Smooth muscle cell (in vitro differentiated cells): ENCODE data around the gene TEX264. TPM values are rescaled to one million over a fixed set of nuclear protein-coding genes. Genes with fewer than 3 reads are reported as not detected.

Source experiments
- DNase-seq: peaks from one replicate; lab custom pipeline; 2025; ENCODE audit not compliant: unreplicated experiment; lab: John Stamatoyannopoulos, UW
- H2AFZ ChIP-seq: fragments of 200-600 bp; sonication (generic); 2 replicates; pipeline ENCODE4 v1.6.0; 2016; ENCODE audit warnings: antibody characterized with exemption, low read depth, mild to moderate bottlenecking
- H3F3A ChIP-seq: fragments of 200-600 bp; sonication (generic); 2 replicates; pipeline ENCODE4 v1.6.0; 2017; ENCODE audit warnings: antibody characterized with exemption, low read depth
- H3K27ac ChIP-seq: fragments of 200-600 bp; sonication (generic); 2 replicates; pipeline ENCODE4 v1.5.1; 2016; ENCODE audit warnings: low read depth, mild to moderate bottlenecking
- H3K27me3 ChIP-seq: fragments of 200-600 bp; sonication (generic); 2 replicates; pipeline ENCODE4 v1.6.1; 2016; ENCODE audit warnings: low read depth, mild to moderate bottlenecking
- H3K36me3 ChIP-seq: fragments of 200-600 bp; sonication (generic); 2 replicates; pipeline ENCODE4 v1.5.1; 2016; ENCODE audit warnings: low read depth
- H3K4me1 ChIP-seq: fragments of 200-600 bp; sonication (generic); 2 replicates; pipeline ENCODE4 v1.5.1; 2016; ENCODE audit warnings: low read depth
- H3K4me2 ChIP-seq: fragments of 200-600 bp; sonication (generic); 2 replicates; pipeline ENCODE4 v1.6.0; 2016; ENCODE audit warnings: mild to moderate bottlenecking
- H3K4me3 ChIP-seq: fragments of 200-600 bp; sonication (generic); 2 replicates; pipeline ENCODE4 v1.5.1; 2016; ENCODE audit warnings: mild to moderate bottlenecking
- H3K79me2 ChIP-seq: fragments of 200-600 bp; sonication (generic); 2 replicates; pipeline ENCODE4 v1.6.0; 2016; ENCODE audit warnings: low read depth, mild to moderate bottlenecking
- H3K9ac ChIP-seq: fragments of 200-600 bp; sonication (generic); 2 replicates; pipeline ENCODE4 v1.6.0; 2016; ENCODE audit warnings: low read depth
- H3K9me3 ChIP-seq: fragments of 200-600 bp; sonication (generic); replicated peaks from 2 replicates; pipeline ENCODE4 v1.5.1; 2016; ENCODE audit warnings: low read depth
- H4K20me1 ChIP-seq: fragments of 200-600 bp; sonication (generic); 2 replicates; pipeline ENCODE4 v1.6.0; 2016; ENCODE audit warnings: low read depth
- WGBS: methylation state at CpG from one replicate; pipeline ENCODE4 v1.1.7; 2016; ENCODE audit warnings: low lambda C conversion rate; 5-methylcytosine and 5-hydroxymethylcytosine counted together
- polyA plus RNA-seq: library from polyadenylated mRNA; unstranded; fragments of >200 nt; fragmentation: Nextera tagmentation; extraction: Ambion mirVana; gene quantifications from 2 replicates; pipeline ENCODE4 v1.2.1, GENCODE V29; 2016
- total RNA-seq: library from RNA; depleted of rRNA; stranded (reverse); fragments of >200 nt; gene quantifications from 2 replicates; pipeline ENCODE4 v1.2.3, GENCODE V29; 2014
- TF ChIP-seq, protein P1 (sequence below): fragments of 200-600 bp; sonication (generic); IDR thresholded peaks from 2 replicates; pipeline ENCODE4 v1.5.1; 2017; ENCODE audit warnings: borderline replicate concordance, mild to moderate bottlenecking, antibody characterized with exemption; ENCODE audit not compliant: insufficient read depth, poor library complexity, severe bottlenecking

The TEX264 gene
- total and polyA plus RNA-seq, 2 experiments from 2014 or later, result 39.8 to 41.0 TPM

GRCh38 chr3:51673802-51674654 is 3.0 kb downstream of the TEX264 start:
- Histone ChIP-seq H3K4me1 (no peaks in the 10 kb centered on the region), H3K79me2 (no peaks in the 10 kb centered on the region), H3F3A (peaks cover 4% of the 10 kb centered on the region), H3K9me3 (no peaks in the 10 kb centered on the region), H3K27me3 (no peaks in the 10 kb centered on the region), H4K20me1 (peaks cover 17% of the 10 kb centered on the region), H2AFZ (no peak overlapping the region), H3K36me3 (no peaks in the 10 kb centered on the region), H3K4me2 (no peak overlapping the region), H3K9ac (no peak overlapping the region), H3K4me3 (no peak overlapping the region), H3K27ac (no peak overlapping the region)
- DNase-seq, result no peak
- TF ChIP-seq, protein P1, sequence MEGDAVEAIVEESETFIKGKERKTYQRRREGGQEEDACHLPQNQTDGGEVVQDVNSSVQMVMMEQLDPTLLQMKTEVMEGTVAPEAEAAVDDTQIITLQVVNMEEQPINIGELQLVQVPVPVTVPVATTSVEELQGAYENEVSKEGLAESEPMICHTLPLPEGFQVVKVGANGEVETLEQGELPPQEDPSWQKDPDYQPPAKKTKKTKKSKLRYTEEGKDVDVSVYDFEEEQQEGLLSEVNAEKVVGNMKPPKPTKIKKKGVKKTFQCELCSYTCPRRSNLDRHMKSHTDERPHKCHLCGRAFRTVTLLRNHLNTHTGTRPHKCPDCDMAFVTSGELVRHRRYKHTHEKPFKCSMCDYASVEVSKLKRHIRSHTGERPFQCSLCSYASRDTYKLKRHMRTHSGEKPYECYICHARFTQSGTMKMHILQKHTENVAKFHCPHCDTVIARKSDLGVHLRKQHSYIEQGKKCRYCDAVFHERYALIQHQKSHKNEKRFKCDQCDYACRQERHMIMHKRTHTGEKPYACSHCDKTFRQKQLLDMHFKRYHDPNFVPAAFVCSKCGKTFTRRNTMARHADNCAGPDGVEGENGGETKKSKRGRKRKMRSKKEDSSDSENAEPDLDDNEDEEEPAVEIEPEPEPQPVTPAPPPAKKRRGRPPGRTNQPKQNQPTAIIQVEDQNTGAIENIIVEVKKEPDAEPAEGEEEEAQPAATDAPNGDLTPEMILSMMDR, result no peak
- 95% methylated on average over 14 of the region's 14 CpGs for WGBS

- Histone ChIP-seq H4K20me1 (peaks cover 17% of the 10 kb centered on the region), H3K79me2 (no peaks in the 10 kb centered on the region), H3K36me3 (no peaks in the 10 kb centered on the region), H3F3A (peaks cover 4% of the 10 kb centered on the region), H3K9me3 (no peaks in the 10 kb centered on the region), H3K4me1 (no peaks in the 10 kb centered on the region), H2AFZ (no peak overlapping the region), H3K9ac (no peak overlapping the region), H3K27me3 (no peaks in the 10 kb centered on the region), H3K27ac (no peak overlapping the region), H3K4me2 (no peak overlapping the region), H3K4me3 (no peak overlapping the region)
- 84% methylated on average over 2 of the region's 2 CpGs for whole genome bisulfite sequencing
- TF ChIP-seq, protein P1, result no peak
- DNase-seq, result no peak
These were observed 4.2 kb downstream of the TEX264 start for GRCh38 chr3:51675201-51675611.

- Histone ChIP-seq H2AFZ (no peak overlapping the region), H3K27ac (no peak overlapping the region), H3F3A (no peaks in the 10 kb centered on the region), H3K9ac (no peak overlapping the region), H3K4me3 (no peak overlapping the region), H3K27me3 (no peaks in the 10 kb centered on the region), H3K9me3 (no peaks in the 10 kb centered on the region), H3K79me2 (no peaks in the 10 kb centered on the region), H4K20me1 (peaks cover 17% of the 10 kb centered on the region), H3K4me1 (no peaks in the 10 kb centered on the region), H3K4me2 (no peak overlapping the region), H3K36me3 (no peaks in the 10 kb centered on the region)
- 95% methylated on average over 3 of the region's 3 CpGs for WGBS
- no peak for DNase-seq
- TF ChIP-seq, protein P1, result no peak
These were observed 5.1 kb downstream of the TEX264 start for GRCh38 chr3:51676102-51676640.

- H3K36me3 ChIP-seq, result no peaks in the 10 kb centered on the region
- no peak overlapping the region for H2AFZ ChIP-seq
- H3K4me3 ChIP-seq, result no peak overlapping the region
- no peaks in the 10 kb centered on the region for H3K27me3 ChIP-seq
- H3K4me2 ChIP-seq, result no peak overlapping the region
- no peak overlapping the region for H3K9ac ChIP-seq
- peaks cover 16% of the 10 kb centered on the region for H4K20me1 ChIP-seq
- H3K4me1 ChIP-seq, result no peaks in the 10 kb centered on the region
- WGBS, result 98% methylated on average over 3 of the region's 3 CpGs
- no peak overlapping the region for H3K27ac ChIP-seq
- no peaks in the 10 kb centered on the region for H3K9me3 ChIP-seq
- no peaks in the 10 kb centered on the region for H3K79me2 ChIP-seq
- TF ChIP-seq, protein P1, result no peak
- no peak for DNase-seq
- no peaks in the 10 kb centered on the region for H3F3A ChIP-seq
These were observed 6.3 kb downstream of the TEX264 start for GRCh38 chr3:51677358-51677757.
